Adrenal gland (tissue), 12 donors: ENCODE data around the gene C6orf52. TPM values are rescaled to one million over a fixed set of nuclear protein-coding genes. Genes with fewer than 3 reads are reported as not detected.

Source experiments
- DNase-seq, 7 donors: peaks; one replicate each; pipeline ENCODE4 v3.0.0-alpha.2; 2019 to 2020
- H3K27ac ChIP-seq, 5 donors: fragments of 200-600 bp; sonication (generic) in 4 of 5; 1 replicate in 3 of 5; 2 replicates in 2 of 5; pipeline versions ENCODE4 v1.5.1 to v1.8.0; 2016 to 2020; ENCODE audit warnings: mild to moderate bottlenecking in 1 of 5
- H3K27me3 ChIP-seq: fragments of 200-600 bp; 2 replicates; pipeline ENCODE4 v1.8.0; 2021
- H3K36me3 ChIP-seq, 2 donors: fragments of 200-600 bp; replicated peaks in 1 of 2; 1 replicate in 1 of 2; 2 replicates in 1 of 2; pipeline versions ENCODE4 v1.5.1 to v1.8.0; 2018 to 2022
- H3K4me1 ChIP-seq, 2 donors: fragments of 200-600 bp; replicated peaks in 1 of 2; 1 replicate in 1 of 2; 2 replicates in 1 of 2; pipeline versions ENCODE4 v1.5.1 to v1.8.0; 2018 to 2021
- H3K4me3 ChIP-seq, 4 donors: fragments of 200-600 bp; sonication (generic) in 3 of 4; one replicate each; pipeline ENCODE4 v1.5.1; 2016 to 2018
- H3K9me3 ChIP-seq, 3 donors: fragments of 200-600 bp; sonication (generic) in 1 of 3; replicated peaks in 1 of 3; 1 replicate in 2 of 3; 2 replicates in 1 of 3; pipeline versions ENCODE4 v1.5.1 to v1.8.0; 2016 to 2021
- POLR2A ChIP-seq, 2 donors: fragments of 450-650 bp; IDR thresholded peaks; one replicate each; pipeline ENCODE4 v1.6.1; 2017; ENCODE audit warnings: antibody characterized with exemption in 2 of 2, mild to moderate bottlenecking in 2 of 2, moderate library complexity in 1 of 2
- WGBS, 4 donors: extraction: QIAGEN DNeasy Blood & Tissue Kit in 2 of 4; methylation state at CpG; one replicate each; pipeline versions ENCODE4 v1.1.5 to v1.1.7; 2013 to 2017; 5-methylcytosine and 5-hydroxymethylcytosine counted together
- intact Hi-C, 2 donors: fragments of 100-400 bp; cut with DNase I; formaldehyde crosslinking; loops; one replicate each; pipeline versions ENCODE4 v1.14.1 to v1.15.0; 2022 to 2023
- polyA plus RNA-seq, 3 donors: library from polyadenylated mRNA; stranded (reverse); fragments of 200-250 nt in 2 of 3; fragments of 350-450 nt in 1 of 3; fragmentation: Illumina TruSeq in 1 of 3; extraction: RNeasy Lipid Tissue Mini Kit (QIAGEN cat#74804) in 1 of 3; gene quantifications; one replicate each; pipeline ENCODE4 v1.2.3, GENCODE V29; 2013 to 2014
- total RNA-seq, 9 donors: library from RNA; depleted of rRNA in 4 of 9; stranded (reverse); fragments of >200 nt in 4 of 9; fragments of 120-200 nt in 1 of 9; fragmentation: NEBNext Ultra II Directional in 1 of 9; extraction: Animal tissue kit (Norgen Biotek cat#: 25700) in 1 of 9; gene quantifications; one replicate each; pipeline versions ENCODE4 v1.1.0 to v1.2.4, GENCODE V29; 2013 to 2023
- TF ChIP-seq, protein P1 (sequence below), 6 experiments: fragments of 450-650 bp in 4 of 6; fragments of 200-600 bp in 2 of 6; sonication (generic) in 1 of 6; IDR thresholded peaks; 1 replicate in 5 of 6; 2 replicates in 1 of 6; pipeline versions ENCODE4 v1.5.1 to v1.8.0; 2016 to 2021; ENCODE audit warnings: antibody characterized with exemption in 6 of 6, mild to moderate bottlenecking in 2 of 6, moderate library complexity in 1 of 6
- donor health status: healthy with polysubstance abuse.
- donor health status: Bipolar disorder and iron deficiency.
- donor health status: DM: yes; HTN: yes; CAD: no.
- donor health status: DM: no; HTN: no; CAD: no.
- donor health status: DM: no; HTN: no; CAD: no.
- donor health status: DM: yes; HTN: yes; CAD: no.

The C6orf52 gene
- total and polyA plus RNA-seq, 12 donors: 0.96 to 5.5 (median 2.8) TPM; not detected in 3

DNA sequence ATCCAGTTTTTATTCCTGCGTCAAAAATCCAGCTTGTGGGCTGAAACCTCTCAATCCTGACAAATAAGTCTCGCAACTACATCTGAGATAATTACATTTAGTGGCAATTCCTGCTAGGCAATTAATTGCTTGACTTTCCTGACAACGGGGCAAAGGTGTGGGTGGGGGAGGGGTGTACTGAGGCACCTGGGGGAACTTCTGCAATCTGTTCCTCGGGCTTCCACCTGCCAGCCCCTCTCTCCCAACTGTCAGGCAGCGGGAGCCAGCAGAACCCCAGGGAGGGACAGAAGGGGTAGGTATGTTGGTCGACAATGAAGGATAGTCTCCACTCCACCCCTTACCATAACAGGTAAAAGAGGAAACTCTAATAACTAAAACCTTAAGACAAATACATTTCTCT is 6.8 kb downstream of the C6orf52 start:
- DNase-seq: no peak
- no peak overlapping the region for H3K4me3 ChIP-seq
- H3K27me3 ChIP-seq: no peaks in the 10 kb centered on the region
- no peaks in the 10 kb centered on the region for H3K9me3 ChIP-seq
- H3K4me1 ChIP-seq: no peaks in the 10 kb centered on the region
- no peaks in the 10 kb centered on the region for H3K36me3 ChIP-seq
- TF ChIP-seq, protein P1, sequence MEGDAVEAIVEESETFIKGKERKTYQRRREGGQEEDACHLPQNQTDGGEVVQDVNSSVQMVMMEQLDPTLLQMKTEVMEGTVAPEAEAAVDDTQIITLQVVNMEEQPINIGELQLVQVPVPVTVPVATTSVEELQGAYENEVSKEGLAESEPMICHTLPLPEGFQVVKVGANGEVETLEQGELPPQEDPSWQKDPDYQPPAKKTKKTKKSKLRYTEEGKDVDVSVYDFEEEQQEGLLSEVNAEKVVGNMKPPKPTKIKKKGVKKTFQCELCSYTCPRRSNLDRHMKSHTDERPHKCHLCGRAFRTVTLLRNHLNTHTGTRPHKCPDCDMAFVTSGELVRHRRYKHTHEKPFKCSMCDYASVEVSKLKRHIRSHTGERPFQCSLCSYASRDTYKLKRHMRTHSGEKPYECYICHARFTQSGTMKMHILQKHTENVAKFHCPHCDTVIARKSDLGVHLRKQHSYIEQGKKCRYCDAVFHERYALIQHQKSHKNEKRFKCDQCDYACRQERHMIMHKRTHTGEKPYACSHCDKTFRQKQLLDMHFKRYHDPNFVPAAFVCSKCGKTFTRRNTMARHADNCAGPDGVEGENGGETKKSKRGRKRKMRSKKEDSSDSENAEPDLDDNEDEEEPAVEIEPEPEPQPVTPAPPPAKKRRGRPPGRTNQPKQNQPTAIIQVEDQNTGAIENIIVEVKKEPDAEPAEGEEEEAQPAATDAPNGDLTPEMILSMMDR (IDR thresholded peaks at IDR 0.05): no peak
- no peak for TF ChIP-seq POLR2A (IDR thresholded peaks at IDR 0.05)
- H3K27ac ChIP-seq: no peak overlapping the region
- 35 to 49% (median 41%) methylated on average over 6 of the region's 6 CpGs for WGBS, 4 donors
- intact Hi-C loops: no loop called here

DNA sequence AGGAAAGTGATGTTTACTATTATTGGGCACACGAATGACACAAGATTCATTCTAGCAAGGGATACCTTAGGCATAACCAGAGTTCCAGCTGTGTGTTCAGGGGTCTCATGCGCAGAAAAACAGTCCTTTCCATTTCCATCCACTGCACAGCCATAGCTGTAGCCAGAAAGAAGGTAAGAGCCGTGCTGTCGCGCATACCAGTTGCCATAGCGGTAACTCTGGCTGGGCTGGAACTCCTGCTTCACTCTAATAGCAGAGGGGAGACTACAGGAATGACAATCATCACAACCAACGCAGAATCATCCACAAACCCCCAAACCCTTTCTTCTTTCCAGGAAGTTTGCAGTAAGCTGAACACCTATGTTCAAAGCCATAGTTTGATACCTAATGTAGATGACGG is 7.5 kb downstream of the C6orf52 start:
- Histone ChIP-seq H3K27ac (no peak overlapping the region), H3K4me1 (no peaks in the 10 kb centered on the region), H3K36me3 (no peaks in the 10 kb centered on the region), H3K27me3 (no peaks in the 10 kb centered on the region), H3K4me3 (no peak overlapping the region), H3K9me3 (no peaks in the 10 kb centered on the region)
- WGBS, 4 donors: 75 to 83% (median 80%) methylated on average over 8 of the region's 8 CpGs
- intact Hi-C loops: no loop called here
- no peak for TF ChIP-seq POLR2A (IDR thresholded peaks at IDR 0.05)
- TF ChIP-seq, protein P1 (IDR thresholded peaks at IDR 0.05): no peak
- DNase-seq: no peak

DNA sequence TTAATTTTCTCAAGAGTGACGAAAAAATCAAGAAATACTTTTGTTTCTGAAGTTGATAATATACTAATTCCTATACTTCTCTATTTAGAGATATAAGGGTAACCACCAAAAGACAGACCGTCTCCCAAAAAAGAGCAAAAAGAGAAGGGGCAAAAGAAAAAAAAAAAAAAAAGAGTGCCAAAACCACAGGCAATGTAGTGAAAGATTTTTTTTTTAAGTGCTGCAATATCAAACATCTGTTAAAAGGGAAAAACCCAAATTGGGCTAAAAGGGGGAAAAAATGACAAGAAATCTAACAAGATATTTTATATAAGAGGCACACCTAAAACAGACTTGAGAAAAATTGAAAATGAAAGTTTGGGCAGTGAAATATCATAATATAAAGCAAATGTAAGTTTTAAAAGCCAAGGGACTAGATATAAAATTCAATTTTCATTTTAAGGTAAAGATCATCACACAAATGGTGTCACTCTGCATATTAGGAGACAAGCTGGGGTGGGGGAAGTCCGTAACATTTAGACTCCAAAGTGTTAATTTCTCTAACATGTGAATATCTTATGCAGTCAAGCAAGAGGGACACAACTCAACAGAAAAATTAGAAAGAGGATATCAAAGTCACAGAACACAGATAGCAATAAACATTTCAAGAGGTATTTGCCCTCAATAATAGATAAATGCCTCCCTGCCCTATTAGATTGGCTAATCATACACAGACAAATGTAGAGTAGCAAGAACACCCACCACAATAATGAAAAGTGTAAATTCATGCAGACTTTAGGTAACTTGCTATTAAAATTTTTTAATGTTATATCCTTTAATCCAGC is 9.1 kb downstream of the C6orf52 start:
- Histone ChIP-seq H3K4me1 (no peaks in the 10 kb centered on the region), H3K27ac (no peak overlapping the region), H3K4me3 (no peak overlapping the region), H3K36me3 (no peaks in the 10 kb centered on the region), H3K9me3 (no peaks in the 10 kb centered on the region), H3K27me3 (no peaks in the 10 kb centered on the region)
- intact Hi-C loops: no loop called here
- TF ChIP-seq, protein P1 (IDR thresholded peaks at IDR 0.05): no peak
- TF ChIP-seq POLR2A (IDR thresholded peaks at IDR 0.05): no peak
- no peak for DNase-seq
- WGBS, 4 donors: 56 to 85% (median 66%) methylated on average over 3 of the region's 3 CpGs

DNA sequence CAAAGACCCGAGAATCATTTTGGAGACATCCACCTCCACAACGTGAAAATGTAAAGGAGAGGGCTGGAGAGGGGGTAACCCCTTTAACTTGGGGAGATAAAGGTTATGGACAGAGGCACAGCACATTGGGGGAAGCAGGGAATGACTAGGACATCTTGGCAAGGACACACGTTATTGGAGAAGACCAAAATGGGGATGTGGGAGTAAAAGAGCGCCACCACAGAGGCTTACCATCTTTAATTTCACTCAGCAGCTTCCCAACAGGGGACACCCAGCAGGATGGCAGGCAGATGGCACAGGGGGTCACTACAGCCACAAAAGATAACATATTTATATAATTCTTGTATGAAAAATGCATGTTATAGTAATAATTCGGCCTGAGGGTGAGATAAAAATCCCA is 9.8 kb downstream of the C6orf52 start:
- WGBS, 4 donors: 54 to 68% (median 65%) methylated on average over 5 of the region's 5 CpGs
- no peak overlapping the region for H3K4me3 ChIP-seq
- no peaks in the 10 kb centered on the region for H3K27me3 ChIP-seq
- no peak for TF ChIP-seq POLR2A (IDR thresholded peaks at IDR 0.05)
- TF ChIP-seq, protein P1 (IDR thresholded peaks at IDR 0.05): no peak
- no peaks in the 10 kb centered on the region for H3K36me3 ChIP-seq
- no peak overlapping the region for H3K27ac ChIP-seq
- DNase-seq: no peak
- intact Hi-C loops: no loop called here
- H3K9me3 ChIP-seq: no peaks in the 10 kb centered on the region
- H3K4me1 ChIP-seq: no peaks in the 10 kb centered on the region
